SK-N-SH (cell line): Measurements from ENCODE around the gene PRMT7. TPM values are rescaled to one million over a fixed set of nuclear protein-coding genes. Genes with fewer than 3 reads are reported as not detected.

Experiments used
- CTCF ChIA-PET: fragments of 300-600, 350-600 bp; formaldehyde crosslinking; extraction: SDS; loops from one replicate; lab custom pipeline; 2021; lab: Yijun Ruan, JAX
- POLR2A ChIA-PET: fragments of 350-600 bp; sonication (Branson Sonifier 250); formaldehyde crosslinking; extraction: SDS; loops from one replicate; lab custom pipeline; 2020; ENCODE audit warnings: antibody characterized with exemption, inconsistent platforms; lab: Yijun Ruan, JAX
- DNase-seq: peaks from one replicate; pipeline ENCODE4 v3.0.0; 2012
- H2AFZ ChIP-seq: fragments of 200-600 bp; sonication (generic); 2 replicates; pipeline ENCODE4 v1.8.1; 2016; ENCODE audit warnings: antibody characterized with exemption, mild to moderate bottlenecking, low read depth
- H3F3A ChIP-seq: fragments of 200-600 bp; sonication (generic); replicated peaks from 2 replicates; pipeline ENCODE3; 2016; ENCODE audit warnings: antibody characterized with exemption, mild to moderate bottlenecking; ENCODE audit not compliant: insufficient read depth
- H3K27ac ChIP-seq, 2 experiments: fragments of 200-500 bp in 1 of 2; fragments of 200-600 bp in 1 of 2; sonication (Bioruptor generic) in 1 of 2; sonication (generic), shearing (Covaris generic) in 1 of 2; 2 replicates each; pipeline versions ENCODE4 v1.5.1 to v1.6.1; 2014 to 2016; ENCODE audit warnings: low read depth in 2 of 2, inconsistent platforms in 1 of 2, low read length in 1 of 2, mild to moderate bottlenecking in 1 of 2, mixed read lengths in 1 of 2
- H3K27me3 ChIP-seq: fragments of 200-600 bp; sonication (generic), shearing (Covaris generic); 2 replicates; pipeline ENCODE4 v1.6.1; 2016; ENCODE audit warnings: mixed run types; ENCODE audit not compliant: insufficient read depth
- H3K36me3 ChIP-seq, 2 experiments: fragments of 200-500 bp in 1 of 2; fragments of 200-600 bp in 1 of 2; sonication (Bioruptor generic) in 1 of 2; sonication (generic) in 1 of 2; replicated peaks in 1 of 2; 2 replicates each; pipeline versions ENCODE3 to v1.5.1; 2014 to 2016; ENCODE audit warnings: low read length in 1 of 2, mild to moderate bottlenecking in 1 of 2; ENCODE audit not compliant: insufficient read depth in 2 of 2, control insufficient read depth in 1 of 2
- H3K4me1 ChIP-seq, 2 experiments: fragments of 200-500 bp in 1 of 2; fragments of 200-600 bp in 1 of 2; sonication (Bioruptor generic) in 1 of 2; sonication (generic), shearing (Covaris generic) in 1 of 2; 2 replicates each; pipeline versions ENCODE4 v1.5.1 to v1.6.1; 2014 to 2016; ENCODE audit warnings: low read depth in 1 of 2, low read length in 1 of 2, mixed run types in 1 of 2; ENCODE audit not compliant: insufficient read depth in 2 of 2, control insufficient read depth in 1 of 2
- H3K4me2 ChIP-seq: fragments of 200-600 bp; sonication (generic), shearing (Covaris generic); 2 replicates; pipeline ENCODE4 v1.6.1; 2017; ENCODE audit warnings: mixed run types
- H3K4me3 ChIP-seq, 2 experiments: fragments of 200-500 bp in 1 of 2; fragments of 200-600 bp in 1 of 2; sonication (Bioruptor generic) in 1 of 2; sonication (generic), shearing (Covaris generic) in 1 of 2; 2 replicates each; pipeline versions ENCODE4 v1.5.1 to v1.8.1; 2014 to 2016; ENCODE audit warnings: low read depth in 2 of 2, inconsistent platforms in 1 of 2, low read length in 1 of 2, mild to moderate bottlenecking in 1 of 2, mixed read lengths in 1 of 2, moderate library complexity in 1 of 2
- H3K79me2 ChIP-seq: fragments of 200-600 bp; sonication (generic); 2 replicates; pipeline ENCODE4 v1.8.1; 2017; ENCODE audit warnings: mild to moderate bottlenecking; ENCODE audit not compliant: insufficient read depth
- H3K9ac ChIP-seq: fragments of 200-600 bp; sonication (generic); 2 replicates; pipeline ENCODE4 v1.6.1; 2017; ENCODE audit warnings: mixed run types
- H3K9me2 ChIP-seq: fragments of 200-600 bp; sonication (generic); 2 replicates; pipeline ENCODE4 v1.6.1; 2017; ENCODE audit warnings: mixed run types
- H3K9me3 ChIP-seq: fragments of 200-600 bp; sonication (generic); 2 replicates; pipeline ENCODE4 v1.6.1; 2017; ENCODE audit warnings: mixed run types, mild to moderate bottlenecking, moderate library complexity
- H4K20me1 ChIP-seq: fragments of 200-600 bp; sonication (generic); 2 replicates; pipeline ENCODE4 v1.6.1; 2017; ENCODE audit warnings: mild to moderate bottlenecking, mixed run types; ENCODE audit not compliant: insufficient read depth
- CHD2 ChIP-seq: fragments of 150-350 bp; IDR thresholded peaks from 2 replicates; pipeline ENCODE4 v1.6.1; 2018; ENCODE audit warnings: low read length; ENCODE audit not compliant: partially characterized antibody
- ELF1 ChIP-seq: IDR thresholded peaks from 2 replicates; pipeline ENCODE4 v1.4.0; 2012
- EP300 ChIP-seq, 2 experiments: IDR thresholded peaks; 2 replicates each; pipeline versions ENCODE4 v1.4.0 to v1.6.1; 2012; ENCODE audit warnings: borderline replicate concordance in 1 of 2, low read depth in 1 of 2, low read length in 1 of 2
- EZH2phosphoT487 ChIP-seq: fragments of 200-600 bp; sonication (generic); IDR thresholded peaks from 2 replicates; pipeline ENCODE4 v1.6.1; 2017; ENCODE audit warnings: low read depth, mixed run types, mild to moderate bottlenecking, antibody characterized with exemption, moderate library complexity, borderline replicate concordance
- FOSL2 ChIP-seq: IDR thresholded peaks from 2 replicates; pipeline ENCODE4 v1.4.0; 2012; ENCODE audit warnings: low read depth, mild to moderate bottlenecking, moderate library complexity, borderline replicate concordance
- GABPA ChIP-seq: IDR thresholded peaks from 2 replicates; pipeline ENCODE4 v1.4.0; 2012; ENCODE audit warnings: low read depth, mild to moderate bottlenecking
- NFIC ChIP-seq: IDR thresholded peaks from 2 replicates; pipeline ENCODE4 v1.4.0; 2012; ENCODE audit warnings: borderline replicate concordance
- NRF1 ChIP-seq: IDR thresholded peaks from 2 replicates; pipeline ENCODE4 v1.6.1; 2012; ENCODE audit warnings: low read depth, mild to moderate bottlenecking, low read length
- POLR2AphosphoS5 ChIP-seq: IDR thresholded peaks from 2 replicates; pipeline ENCODE4 v1.6.1; 2012; ENCODE audit warnings: low read depth, low read length
- RAD21 ChIP-seq: IDR thresholded peaks from 2 replicates; pipeline ENCODE4 v1.6.1; 2012; ENCODE audit warnings: mild to moderate bottlenecking, low read length
- RXRA ChIP-seq: IDR thresholded peaks from 2 replicates; pipeline ENCODE4 v1.4.0; 2012; ENCODE audit warnings: low read depth, mild to moderate bottlenecking, borderline replicate concordance
- TAF1 ChIP-seq: IDR thresholded peaks from 2 replicates; pipeline ENCODE4 v1.6.1; 2012; ENCODE audit warnings: low read depth, mild to moderate bottlenecking, low read length, moderate library complexity, borderline replicate concordance
- TCF12 ChIP-seq: IDR thresholded peaks from 2 replicates; pipeline ENCODE4 v1.4.0; 2012
- YY1 ChIP-seq: IDR thresholded peaks from 2 replicates; pipeline ENCODE4 v1.4.0; 2012; ENCODE audit warnings: low read depth, mild to moderate bottlenecking
- WGBS: methylation state at CpG from one replicate; pipeline ENCODE4 v1.1.6; 2017; ENCODE audit warnings: low lambda C conversion rate; 5-methylcytosine and 5-hydroxymethylcytosine counted together
- polyA plus RNA-seq, 3 experiments: library from polyadenylated mRNA; depleted of rRNA; stranded (reverse); fragments of >200 nt; gene quantifications; 2 replicates each; pipeline ENCODE4 v1.2.3, GENCODE V29; 2012
- TF ChIP-seq, protein P1 (sequence below): fragments of 150-350 bp; IDR thresholded peaks from 2 replicates; pipeline ENCODE4 v1.6.1; 2016; ENCODE audit warnings: mild to moderate bottlenecking, low read depth, low read length
- TF ChIP-seq, protein P2 (sequence below): fragments of 150-350 bp; IDR thresholded peaks from 2 replicates; pipeline ENCODE4 v1.6.1; 2017; ENCODE audit warnings: antibody characterized with exemption, low read length, low read depth, borderline replicate concordance

Gene PRMT7
- polyA plus RNA-seq, 1 of the 3 experiments (the other 2 are of a cell fraction): 46.0 TPM

DNA sequence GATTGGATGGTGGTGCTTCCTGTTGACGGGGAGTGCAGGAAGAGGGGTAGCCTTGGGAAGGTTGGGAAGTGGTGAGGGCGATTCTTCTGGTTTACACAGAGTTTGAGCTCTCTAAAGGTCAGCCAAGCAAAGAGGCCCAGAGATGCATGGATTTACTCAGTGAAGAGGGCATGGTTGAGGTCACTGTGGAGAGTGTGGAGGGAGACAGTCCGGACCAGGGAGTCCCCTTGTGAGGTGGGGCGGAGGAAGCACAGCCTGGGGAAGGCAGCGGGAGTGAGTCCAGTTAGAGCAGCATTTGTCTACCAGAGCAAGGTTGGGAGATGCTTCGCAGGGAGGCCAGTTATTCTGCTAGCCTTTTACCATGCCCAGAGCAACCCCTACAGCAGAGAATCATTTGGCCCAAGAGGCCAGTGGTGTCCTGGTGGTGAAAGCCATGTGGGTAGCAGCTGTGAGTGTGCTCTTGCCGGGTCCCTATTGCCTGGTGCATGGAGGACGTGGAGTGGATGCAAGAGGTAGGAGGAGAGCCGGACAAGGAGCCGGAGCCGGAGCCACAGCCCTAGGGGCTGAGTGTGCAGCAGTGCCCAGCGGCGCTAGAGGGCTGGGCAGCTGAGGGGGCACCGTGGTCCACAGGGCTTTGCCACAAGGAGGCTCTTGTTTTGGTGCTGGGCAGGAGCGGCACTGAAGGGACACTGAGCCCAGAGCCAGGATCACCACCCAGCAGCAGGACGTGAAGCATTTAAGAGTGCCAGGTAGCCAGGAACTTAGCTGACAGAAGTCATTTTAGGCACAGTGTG lies 27.7 kb downstream of the PRMT7 start:
- no peaks in the 10 kb centered on the region for H3F3A ChIP-seq
- TF ChIP-seq POLR2AphosphoS5: no peak
- TF ChIP-seq TAF1: no peak
- TF ChIP-seq NRF1: no peak
- TF ChIP-seq CHD2: no peak
- no peak for TF ChIP-seq GABPA
- H3K79me2 ChIP-seq: no peaks in the 10 kb centered on the region
- no peak overlapping the region for H3K4me3 ChIP-seq
- no peaks in the 10 kb centered on the region for H3K4me1 ChIP-seq
- H3K9me2 ChIP-seq: no peaks in the 10 kb centered on the region
- ChIA-PET CTCF (interaction anchor here (0.6 to 20.3 kb wide), 6 partner anchors 9 to 94 kb away, joined by 3 to 355 read pairs (median 4); partner anchors contain the start of gene SLC7A6), POLR2A (interaction anchor here (1.0 kb wide), 1 partner anchor 35 kb away, joined by 3 read pairs; no protein-coding TSS in a partner anchor)
- no peak overlapping the region for H3K4me2 ChIP-seq
- WGBS: 94% methylated on average over 15 of the region's 16 CpGs
- no peaks in the 10 kb centered on the region for H3K9me3 ChIP-seq
- no peak overlapping the region for H3K9ac ChIP-seq
- H4K20me1 ChIP-seq: no peaks in the 10 kb centered on the region
- no peak overlapping the region for H3K27ac ChIP-seq
- H3K27me3 ChIP-seq: no peaks in the 10 kb centered on the region
- no peak for DNase-seq
- no peak overlapping the region for H2AFZ ChIP-seq
- peaks cover 27 to 40% of the 10 kb centered on the region in 2 experiments for H3K36me3 ChIP-seq

DNA sequence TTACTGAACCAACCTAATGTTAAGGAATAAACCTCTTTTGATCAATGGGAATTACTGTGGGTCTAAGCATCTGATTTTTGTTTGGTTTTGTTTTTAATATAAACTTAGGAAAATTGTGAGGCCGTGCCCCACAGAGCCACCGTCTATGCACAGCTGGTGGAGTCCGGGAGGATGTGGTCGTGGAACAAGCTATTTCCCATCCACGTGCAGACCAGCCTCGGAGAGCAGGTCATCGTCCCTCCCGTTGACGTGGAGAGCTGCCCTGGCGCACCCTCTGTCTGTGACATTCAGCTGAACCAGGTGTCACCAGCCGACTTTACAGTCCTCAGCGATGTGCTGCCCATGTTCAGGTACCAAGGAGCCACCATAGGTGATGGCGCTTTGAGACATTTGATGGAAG lies 28.4 kb downstream of the PRMT7 start:
- H3K9me3 ChIP-seq: no peaks in the 10 kb centered on the region
- no peaks in the 10 kb centered on the region for H4K20me1 ChIP-seq
- TF ChIP-seq, protein P1, sequence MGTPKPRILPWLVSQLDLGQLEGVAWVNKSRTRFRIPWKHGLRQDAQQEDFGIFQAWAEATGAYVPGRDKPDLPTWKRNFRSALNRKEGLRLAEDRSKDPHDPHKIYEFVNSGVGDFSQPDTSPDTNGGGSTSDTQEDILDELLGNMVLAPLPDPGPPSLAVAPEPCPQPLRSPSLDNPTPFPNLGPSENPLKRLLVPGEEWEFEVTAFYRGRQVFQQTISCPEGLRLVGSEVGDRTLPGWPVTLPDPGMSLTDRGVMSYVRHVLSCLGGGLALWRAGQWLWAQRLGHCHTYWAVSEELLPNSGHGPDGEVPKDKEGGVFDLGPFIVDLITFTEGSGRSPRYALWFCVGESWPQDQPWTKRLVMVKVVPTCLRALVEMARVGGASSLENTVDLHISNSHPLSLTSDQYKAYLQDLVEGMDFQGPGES: no peak
- TF ChIP-seq EZH2phosphoT487: no peak
- no peak for TF ChIP-seq YY1
- TF ChIP-seq CHD2: no peak
- no peak for TF ChIP-seq EP300 (IDR thresholded peaks at IDR 0.05; ENCODE audit: borderline replicate concordance in 1 of 2, low read depth in 1 of 2, low read length in 1 of 2)
- no peak for TF ChIP-seq RXRA
- TF ChIP-seq RAD21: no peak
- TF ChIP-seq TCF12: no peak
- TF ChIP-seq ELF1: no peak
- no peak for TF ChIP-seq NFIC
- TF ChIP-seq FOSL2: no peak
- no peak for TF ChIP-seq GABPA
- TF ChIP-seq, protein P2, sequence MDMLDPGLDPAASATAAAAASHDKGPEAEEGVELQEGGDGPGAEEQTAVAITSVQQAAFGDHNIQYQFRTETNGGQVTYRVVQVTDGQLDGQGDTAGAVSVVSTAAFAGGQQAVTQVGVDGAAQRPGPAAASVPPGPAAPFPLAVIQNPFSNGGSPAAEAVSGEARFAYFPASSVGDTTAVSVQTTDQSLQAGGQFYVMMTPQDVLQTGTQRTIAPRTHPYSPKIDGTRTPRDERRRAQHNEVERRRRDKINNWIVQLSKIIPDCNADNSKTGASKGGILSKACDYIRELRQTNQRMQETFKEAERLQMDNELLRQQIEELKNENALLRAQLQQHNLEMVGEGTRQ: no peak
- TF ChIP-seq, all 33 proteins: peak for 0
- CTCF ChIA-PET: interaction anchor here (2.1 to 20.3 kb wide), 2 partner anchors 11 to 75 kb away, joined by 11 to 355 read pairs; partner anchors contain the start of gene SLC7A6
- H3K9me2 ChIP-seq: no peaks in the 10 kb centered on the region
- H3K4me1 ChIP-seq: no peaks in the 10 kb centered on the region
- H2AFZ ChIP-seq: no peak overlapping the region
- no peak overlapping the region for H3K4me2 ChIP-seq
- H3K36me3 ChIP-seq: peaks cover 23 to 44% of the 10 kb centered on the region in 2 experiments
- no peak overlapping the region for H3K9ac ChIP-seq
- no peaks in the 10 kb centered on the region for H3K27me3 ChIP-seq
- H3K79me2 ChIP-seq: no peaks in the 10 kb centered on the region
- H3K27ac ChIP-seq: no peak overlapping the region
- no peak for DNase-seq
- POLR2A ChIA-PET: no interaction called here
- H3F3A ChIP-seq: no peaks in the 10 kb centered on the region
- H3K4me3 ChIP-seq: no peak overlapping the region
- WGBS: 97% methylated on average over 13 of the region's 13 CpGs
